ENCODE data around the gene DNAJC6. TPM values are rescaled to one million over a fixed set of nuclear protein-coding genes. Genes with fewer than 3 reads are reported as not detected.
A peak's percentile ranks its signal among the peaks of the same experiment; 100 is the strongest.
"Not testable (repeated sequence)": the region's sequence is repeated elsewhere in the genome, so short reads cannot be mapped to it uniquely, and the experiment has no call there.

The DNAJC6 gene
- total RNA-seq, 6 experiments from 2014 or later = 0.46 to 2.9 (median 1.2) TPM

- Histone ChIP-seq H3K4me3 (no peak overlapping the region), H3K27me3 (no peaks in the 10 kb centered on the region), H3K36me3 (no peaks in the 10 kb centered on the region), H3K9me3 (no peaks in the 10 kb centered on the region), H3K4me1 (no peaks in the 10 kb centered on the region), H3K27ac (no peak overlapping the region)
- no peak for TF ChIP-seq CTCF (IDR thresholded peaks at IDR 0.05)
- TF ChIP-seq POLR2A (IDR thresholded peaks at IDR 0.05) = no peak
- DNase-seq (no peak), ATAC-seq (no peak)
- intact Hi-C loops (cut with DNase I) = no loop called here
- 67% methylated on average over 2 of the region's 3 CpGs for WGBS (ENCODE audit: insufficient coverage, low coverage, low lambda C conversion rate, missing lambda C conversion rate)
Measured at GRCh38 chr1:65284229-65284628, 25.1 kb upstream of the DNAJC6 start.

- intact Hi-C loops (cut with DNase I) = no loop called here
- no peak overlapping the region for H3K27ac ChIP-seq
Measured at GRCh38 chr1:65289449-65289848, 19.9 kb upstream of the DNAJC6 start.

DNA sequence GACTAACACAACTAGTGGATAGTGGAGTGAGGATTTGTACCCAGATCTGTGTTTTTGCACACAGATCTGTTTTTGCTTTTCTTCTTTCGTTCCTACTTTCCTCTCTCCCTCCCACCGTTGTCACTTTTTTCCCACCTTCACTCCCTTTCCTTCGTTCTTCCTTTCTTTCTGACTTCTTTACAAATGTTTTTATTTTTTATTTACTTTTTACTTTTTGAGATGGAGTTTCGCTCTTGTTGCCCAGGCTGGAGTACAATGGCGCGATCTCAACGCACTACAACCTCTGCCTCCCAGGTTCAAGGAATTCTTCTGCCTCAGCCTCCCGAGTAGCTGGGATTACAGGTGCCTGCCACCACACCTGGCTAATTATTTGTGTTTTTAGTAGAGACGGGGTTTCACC, 17.5 kb upstream of the DNAJC6 start:
- H3K27me3 ChIP-seq; intact Hi-C loops (cut with DNase I); H3K4me3 ChIP-seq; H3K27ac ChIP-seq; DNase-seq; ATAC-seq; H3K36me3 ChIP-seq; H3K4me1 ChIP-seq; H3K9me3 ChIP-seq: not testable (repeated sequence)
- 85% methylated on average over 6 of the region's 9 CpGs for WGBS (ENCODE audit: insufficient coverage, low coverage, low lambda C conversion rate, missing lambda C conversion rate)

More at GRCh38 chr1:65289449-65289848, 19.9 kb upstream of the DNAJC6 start:
- Histone ChIP-seq H3K9me3 (no peaks in the 10 kb centered on the region), H3K4me1 (no peaks in the 10 kb centered on the region), H3K4me3 (no peak overlapping the region), H3K27me3 (no peaks in the 10 kb centered on the region), H3K36me3 (no peaks in the 10 kb centered on the region)
- DNase-seq (no peak), ATAC-seq (no peak)
- TF ChIP-seq CTCF (IDR thresholded peaks at IDR 0.05) = no peak
- no peak for TF ChIP-seq POLR2A (IDR thresholded peaks at IDR 0.05)

GRCh38 chr1:65292861-65293593, 16.3 kb upstream of the DNAJC6 start:
- no peak for DNase-seq
- ATAC-seq = peak in 1 of 4 donors; percentile 30
- TF ChIP-seq POLR2A (IDR thresholded peaks at IDR 0.05) (no peak), CTCF (IDR thresholded peaks at IDR 0.05) (no peak)
- H3K4me3 ChIP-seq = no peak overlapping the region
- intact Hi-C loops (cut with DNase I) = no loop called here
- H3K27ac ChIP-seq = no peak overlapping the region
- H3K27me3 ChIP-seq = no peaks in the 10 kb centered on the region
- no peaks in the 10 kb centered on the region for H3K36me3 ChIP-seq
- no peaks in the 10 kb centered on the region for H3K4me1 ChIP-seq
- no peaks in the 10 kb centered on the region for H3K9me3 ChIP-seq
- WGBS (ENCODE audit: insufficient coverage, low coverage, low lambda C conversion rate, missing lambda C conversion rate) = 92% methylated on average over 2 of the region's 2 CpGs

DNA sequence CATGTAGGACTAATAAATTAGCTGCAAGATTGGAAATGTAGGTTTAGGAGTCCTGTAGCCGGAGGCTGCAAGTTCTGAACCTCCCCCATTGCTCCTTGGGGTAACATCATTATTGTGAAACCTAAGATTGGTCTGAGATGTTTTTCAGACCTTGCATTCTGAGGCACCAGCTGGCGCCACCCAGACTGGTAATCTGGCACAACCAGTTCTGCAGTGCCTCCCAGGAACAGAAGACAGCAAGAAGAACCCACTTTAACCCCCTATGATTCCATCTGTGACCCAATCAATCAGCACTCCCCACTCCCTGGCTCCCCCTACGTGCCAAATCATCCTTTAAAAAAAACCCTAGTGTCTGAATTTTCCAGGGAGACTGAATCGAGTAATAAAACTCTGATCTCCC, 11.6 kb upstream of the DNAJC6 start:
- Histone ChIP-seq H3K27me3 (no peaks in the 10 kb centered on the region), H3K4me3 (no peak overlapping the region), H3K4me1 (no peaks in the 10 kb centered on the region), H3K9me3 (no peaks in the 10 kb centered on the region), H3K27ac (no peak overlapping the region), H3K36me3 (no peaks in the 10 kb centered on the region)
- ATAC-seq (no peak), DNase-seq (no peak)
- 43% methylated on average over 2 of the region's 4 CpGs for WGBS (ENCODE audit: insufficient coverage, low coverage, low lambda C conversion rate, missing lambda C conversion rate)
- TF ChIP-seq POLR2A (IDR thresholded peaks at IDR 0.05) = no peak
- TF ChIP-seq CTCF (IDR thresholded peaks at IDR 0.05) = no peak
- intact Hi-C loops (cut with DNase I) = no loop called here
